Heart left ventricle (tissue), 13 donors: ENCODE results near the gene RORC.

Experiments
- POLR2A ChIP-seq, 2 donors: fragments of 450-650 bp; IDR thresholded peaks; one replicate each; pipeline ENCODE4 v1.6.1; 2017; ENCODE audit warnings: antibody characterized with exemption in 2 of 2, mild to moderate bottlenecking in 2 of 2, moderate library complexity in 2 of 2
- TF ChIP-seq, protein P1 (sequence below), 12 donors: fragments of 200-600 bp; sonication (generic) in 4 of 12; IDR thresholded peaks; one replicate each; pipeline versions ENCODE4 v1.5.0 to v1.8.0; 2018 to 2022; ENCODE audit warnings: antibody characterized with exemption in 12 of 12, mild to moderate bottlenecking in 5 of 12
- donor health status: ischemic (EF 13 %, LVEDD 7.1; RV severe dilation, severe dysfunction).
- donor health status: DM: no; HTN: yes; CAD: no.
- donor health status: DM: no; HTN: no; CAD: no.
- donor health status: ischemic (EF 25% LVEDD 6.9; RV normal size, moderate dysfunction).
- donor health status: ischemic (EF 25% LVEDD 5.7; RV mildly dilated, moderate dysfunction).
- donor health status: ischemic (EF 35%, LVEDD 5.7; RV mildly dilated, moderate dysfunction).
- donor health status: nonischemic (EF 11% LVEDD 7.7; RV severe dilation, severe dysfunction).
- donor health status: DM: yes; HTN: yes; CAD: no.
- donor health status: PGD.
- donor health status: ischemic (EF 29% LVEDD 5.4; RV normal size, mild dysfunction).
- donor health status: nonischemic (EF 23%, LVEDD 6.1; RV moderate dilation, normal function).

DNA sequence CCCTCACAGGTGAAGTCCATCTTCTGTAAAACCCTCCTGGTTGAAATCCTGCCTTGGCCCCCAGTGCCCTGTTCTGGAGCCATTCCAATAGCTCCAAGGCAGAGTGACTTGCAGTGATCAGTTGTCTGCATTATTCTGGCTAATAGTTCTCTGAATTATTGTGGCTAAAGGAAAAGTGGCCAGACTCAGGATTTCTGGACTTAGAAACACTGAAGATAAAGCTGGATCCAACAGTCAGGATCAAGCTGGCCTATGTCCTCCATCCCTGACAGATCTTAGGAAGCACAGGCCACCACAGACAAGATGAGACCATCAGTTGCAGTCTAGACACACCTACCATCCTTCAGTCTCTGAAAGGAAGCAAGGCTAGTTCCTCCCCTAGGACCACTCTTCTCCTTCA lies 8.8 kb upstream of the RORC start:
- TF ChIP-seq, protein P1, sequence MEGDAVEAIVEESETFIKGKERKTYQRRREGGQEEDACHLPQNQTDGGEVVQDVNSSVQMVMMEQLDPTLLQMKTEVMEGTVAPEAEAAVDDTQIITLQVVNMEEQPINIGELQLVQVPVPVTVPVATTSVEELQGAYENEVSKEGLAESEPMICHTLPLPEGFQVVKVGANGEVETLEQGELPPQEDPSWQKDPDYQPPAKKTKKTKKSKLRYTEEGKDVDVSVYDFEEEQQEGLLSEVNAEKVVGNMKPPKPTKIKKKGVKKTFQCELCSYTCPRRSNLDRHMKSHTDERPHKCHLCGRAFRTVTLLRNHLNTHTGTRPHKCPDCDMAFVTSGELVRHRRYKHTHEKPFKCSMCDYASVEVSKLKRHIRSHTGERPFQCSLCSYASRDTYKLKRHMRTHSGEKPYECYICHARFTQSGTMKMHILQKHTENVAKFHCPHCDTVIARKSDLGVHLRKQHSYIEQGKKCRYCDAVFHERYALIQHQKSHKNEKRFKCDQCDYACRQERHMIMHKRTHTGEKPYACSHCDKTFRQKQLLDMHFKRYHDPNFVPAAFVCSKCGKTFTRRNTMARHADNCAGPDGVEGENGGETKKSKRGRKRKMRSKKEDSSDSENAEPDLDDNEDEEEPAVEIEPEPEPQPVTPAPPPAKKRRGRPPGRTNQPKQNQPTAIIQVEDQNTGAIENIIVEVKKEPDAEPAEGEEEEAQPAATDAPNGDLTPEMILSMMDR (IDR thresholded peaks at IDR 0.05): no peak
- TF ChIP-seq POLR2A (IDR thresholded peaks at IDR 0.05): no peak
